Activated T-helper 1 cell treated with anti-CD3 and anti-CD28 coated beads, Interleukin-12 subunit alpha, Interleukin-12 subunit beta, Interleukin-2, Interleukin-4 antibody, amounts not matched to agents 30 ng/mL and 10 ng/mL and 1 ng/mL, durations not matched to agents 14 hours and 24 hours and 36 hours (primary cell): Measurements from ENCODE around the gene KCNJ6. TPM values are rescaled to one million over a fixed set of nuclear protein-coding genes. Genes with fewer than 3 reads are reported as not detected.
"Not testable (repeated sequence)": the region's sequence is repeated elsewhere in the genome, so short reads cannot be mapped to it uniquely, and the experiment has no call there.

Experiments used
- DNase-seq: peaks from one replicate; pipeline ENCODE4 v3.0.0; 2021; ENCODE audit warnings: low spot score
- H3K27ac Mint-ChIP-seq: one replicate; pipeline ENCODE4 v1.8.0; 2021; ENCODE audit warnings: mild to moderate bottlenecking, mixed read lengths
- H3K27me3 Mint-ChIP-seq: one replicate; pipeline ENCODE4 v1.8.0; 2022; ENCODE audit warnings: mild to moderate bottlenecking, moderate library complexity, mixed read lengths; ENCODE audit not compliant: insufficient read depth
- H3K36me3 Mint-ChIP-seq: one replicate; pipeline ENCODE4 v1.8.0; 2021; ENCODE audit warnings: low read depth, mixed read lengths
- H3K4me1 Mint-ChIP-seq: one replicate; pipeline ENCODE4 v1.8.0; 2021; ENCODE audit warnings: low read depth, mixed read lengths
- H3K4me3 Mint-ChIP-seq: one replicate; pipeline ENCODE4 v1.8.0; 2021; ENCODE audit warnings: mild to moderate bottlenecking, moderate library complexity, mixed read lengths
- H3K9me3 Mint-ChIP-seq: one replicate; pipeline ENCODE4 v1.8.0; 2021; ENCODE audit warnings: mixed read lengths
- intact Hi-C: fragments of 100-400 bp; cut with micrococcal nuclease; formaldehyde crosslinking; loops from one replicate; pipeline ENCODE4 v1.15.1; 2024
- total RNA-seq: library from RNA; stranded (reverse); gene quantifications from 2 replicates; pipeline ENCODE4 v1.2.3, GENCODE V29; 2022

Gene KCNJ6
- total RNA-seq, 1 donor from 2014 or later = not detected

GRCh38 chr21:37765221-37765900 is 150.9 kb downstream of the KCNJ6 start:
- intact Hi-C loops = no loop called here
- Mint-ChIP-seq H3K4me1 (no peaks in the 10 kb centered on the region), H3K27me3 (no peaks in the 10 kb centered on the region), H3K4me3 (no peak overlapping the region), H3K27ac (no peak overlapping the region), H3K9me3 (no peaks in the 10 kb centered on the region), H3K36me3 (no peaks in the 10 kb centered on the region)
- DNase-seq = no peak

DNA sequence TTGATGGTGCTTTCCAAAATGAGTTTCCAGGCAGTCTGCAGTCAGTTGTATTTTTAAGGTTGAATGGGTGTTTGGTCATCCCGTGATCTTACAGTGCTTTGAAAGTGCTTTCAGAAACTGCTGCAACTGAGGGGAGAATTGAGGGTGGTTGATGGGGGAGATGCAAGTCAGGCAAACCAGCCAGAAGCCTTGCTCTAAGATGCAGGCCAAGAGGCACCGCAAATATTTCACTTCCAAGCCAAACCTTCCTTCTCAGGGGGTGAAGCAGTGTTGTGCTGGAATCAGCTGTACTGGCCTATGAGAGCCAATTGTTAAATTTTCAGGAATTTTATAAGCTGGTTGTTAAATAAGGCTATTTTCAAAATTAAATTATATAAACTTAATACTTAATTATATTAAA is 151.6 kb downstream of the KCNJ6 start:
- Mint-ChIP-seq H3K36me3 (no peaks in the 10 kb centered on the region), H3K4me1 (no peaks in the 10 kb centered on the region), H3K4me3 (no peak overlapping the region), H3K27ac (no peak overlapping the region), H3K9me3 (no peaks in the 10 kb centered on the region), H3K27me3 (no peaks in the 10 kb centered on the region)
- DNase-seq = no peak
- intact Hi-C loops = no loop called here

- Mint-ChIP-seq H3K27me3 (no peaks in the 10 kb centered on the region), H3K36me3 (no peaks in the 10 kb centered on the region), H3K4me1 (no peaks in the 10 kb centered on the region), H3K4me3 (no peak overlapping the region), H3K9me3 (no peaks in the 10 kb centered on the region), H3K27ac (no peak overlapping the region)
- no peak for DNase-seq
- intact Hi-C loops = no loop called here
These were observed 153.0 kb downstream of the KCNJ6 start for GRCh38 chr21:37763298-37763697.

GRCh38 chr21:37762606-37763005 is 153.7 kb downstream of the KCNJ6 start:
- no peaks in the 10 kb centered on the region for H3K9me3 Mint-ChIP-seq
- intact Hi-C loops = no loop called here
- no peaks in the 10 kb centered on the region for H3K27me3 Mint-ChIP-seq
- DNase-seq = no peak
- no peaks in the 10 kb centered on the region for H3K4me1 Mint-ChIP-seq
- no peak overlapping the region for H3K27ac Mint-ChIP-seq
- no peaks in the 10 kb centered on the region for H3K36me3 Mint-ChIP-seq
- no peak overlapping the region for H3K4me3 Mint-ChIP-seq

DNA sequence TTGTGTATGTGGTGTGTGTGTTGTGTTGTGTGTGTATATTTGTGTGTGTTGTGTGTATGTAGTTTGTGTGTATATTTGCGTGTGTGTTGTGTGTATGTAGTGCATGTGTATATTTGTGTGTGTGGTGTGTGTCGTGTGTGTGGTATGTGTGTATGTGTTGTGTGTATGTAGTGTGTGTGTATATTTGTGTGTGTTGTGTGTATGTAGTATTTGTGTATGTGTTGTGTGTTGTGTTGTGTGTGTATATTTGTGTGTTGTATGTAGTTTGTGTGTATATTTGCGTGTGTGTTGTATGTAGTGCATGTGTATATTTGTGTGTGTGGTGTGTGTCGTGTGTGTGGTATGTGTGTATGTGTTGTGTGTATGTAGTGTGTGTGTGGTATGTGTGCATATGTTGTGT is 154.9 kb downstream of the KCNJ6 start:
- H3K36me3 Mint-ChIP-seq, intact Hi-C loops, H3K9me3 Mint-ChIP-seq, H3K27me3 Mint-ChIP-seq, H3K4me1 Mint-ChIP-seq, DNase-seq, H3K27ac Mint-ChIP-seq, H3K4me3 Mint-ChIP-seq: not testable (repeated sequence)

DNA sequence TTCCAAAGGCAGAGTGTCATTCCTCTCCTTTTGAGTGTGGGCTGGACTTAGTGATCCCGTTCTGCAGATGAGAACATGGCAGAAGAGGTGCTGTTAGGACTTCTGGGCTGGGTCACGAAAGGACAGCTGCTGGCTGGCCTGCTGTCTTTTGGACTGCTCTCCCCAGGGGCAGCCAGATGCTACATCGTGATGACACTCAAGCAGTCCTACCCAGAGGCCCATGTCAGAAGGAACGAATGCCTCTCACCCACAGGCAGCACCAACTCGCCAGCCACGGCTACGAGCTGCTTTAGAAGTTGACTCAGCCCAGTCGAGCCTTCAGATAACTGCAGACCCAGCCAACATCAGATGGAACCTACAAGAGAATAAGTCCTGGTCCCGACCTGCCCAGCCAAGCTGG is 156.5 kb downstream of the KCNJ6 start:
- intact Hi-C loops = no loop called here
- H3K27me3 Mint-ChIP-seq = no peaks in the 10 kb centered on the region

GRCh38 chr21:37758982-37759381 is 157.3 kb downstream of the KCNJ6 start:
- Mint-ChIP-seq H3K9me3 (no peaks in the 10 kb centered on the region), H3K27ac (no peak overlapping the region), H3K36me3 (no peaks in the 10 kb centered on the region), H3K4me1 (no peaks in the 10 kb centered on the region), H3K4me3 (no peak overlapping the region), H3K27me3 (no peaks in the 10 kb centered on the region)
- intact Hi-C loops = no loop called here
- no peak for DNase-seq

More for the DNA sequence above, 156.5 kb downstream of the KCNJ6 start:
- H3K4me3 Mint-ChIP-seq = no peak overlapping the region
- H3K27ac Mint-ChIP-seq = no peak overlapping the region
- H3K36me3 Mint-ChIP-seq = no peaks in the 10 kb centered on the region
- DNase-seq = no peak
- no peaks in the 10 kb centered on the region for H3K9me3 Mint-ChIP-seq
- H3K4me1 Mint-ChIP-seq = no peaks in the 10 kb centered on the region

DNA sequence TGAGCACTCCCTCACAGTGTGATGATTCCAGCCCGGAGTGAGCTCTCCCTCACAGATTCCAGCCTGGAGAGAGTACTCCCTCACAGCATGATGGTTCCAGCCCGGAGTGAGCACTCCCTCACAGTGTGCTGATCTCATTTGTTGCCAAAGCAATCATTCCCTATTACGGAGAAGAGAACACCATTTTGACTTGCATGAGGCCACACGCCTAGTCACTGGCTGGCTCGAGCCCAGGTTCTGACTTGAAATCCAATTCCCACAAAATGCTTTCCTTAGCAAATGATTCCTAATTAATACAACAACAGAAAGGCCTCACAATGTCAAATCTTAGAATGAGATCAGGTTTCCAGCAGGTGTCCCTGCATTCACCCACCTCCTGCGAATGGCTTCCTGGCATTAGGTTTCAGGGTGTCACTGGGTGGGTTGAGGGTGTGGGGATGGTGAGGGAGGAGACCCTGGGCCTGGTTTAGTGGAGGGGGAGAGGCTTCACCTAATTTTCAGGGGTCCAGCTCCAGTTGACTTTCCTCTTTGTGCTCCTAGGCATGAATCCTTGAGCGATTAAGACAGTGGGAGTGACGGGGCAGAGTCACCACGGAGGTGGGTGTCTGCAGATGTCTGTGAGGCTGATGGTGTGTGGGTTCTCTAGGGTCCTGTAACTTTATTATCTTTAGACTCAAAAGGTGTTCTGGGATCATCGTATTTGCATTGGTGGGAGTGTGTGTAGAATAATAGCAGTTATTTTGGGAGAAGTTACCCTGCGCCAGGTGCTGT is 158.5 kb downstream of the KCNJ6 start:
- no peak overlapping the region for H3K4me3 Mint-ChIP-seq
- no peaks in the 10 kb centered on the region for H3K4me1 Mint-ChIP-seq
- H3K36me3 Mint-ChIP-seq = no peaks in the 10 kb centered on the region
- no peak for DNase-seq
- intact Hi-C loops = no loop called here
- no peaks in the 10 kb centered on the region for H3K9me3 Mint-ChIP-seq
- H3K27me3 Mint-ChIP-seq = no peaks in the 10 kb centered on the region
- no peak overlapping the region for H3K27ac Mint-ChIP-seq

DNA sequence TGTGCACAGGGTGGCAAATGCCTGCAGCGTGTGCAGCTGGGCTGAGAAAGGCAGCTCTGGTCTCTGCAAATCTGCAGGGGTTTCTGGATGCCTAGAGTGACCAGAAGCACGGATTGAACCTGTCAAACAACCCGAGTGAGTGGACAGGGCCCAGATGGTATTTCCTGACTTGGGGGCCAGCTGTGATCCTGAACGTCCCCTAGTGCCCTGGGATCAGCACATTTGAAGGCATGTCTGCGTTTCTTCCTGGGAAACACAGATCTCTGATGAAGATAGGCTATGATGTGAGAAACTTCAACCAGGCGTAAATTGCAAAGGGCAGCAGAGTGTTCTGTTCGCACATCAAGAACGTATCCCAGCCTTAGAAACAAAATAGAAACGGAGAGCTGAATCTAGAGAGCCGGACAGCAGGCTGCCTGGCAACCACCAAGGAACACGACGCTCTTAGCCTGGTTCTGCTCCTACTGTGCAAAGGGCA is 163.1 kb downstream of the KCNJ6 start:
- Mint-ChIP-seq H3K4me1 (no peaks in the 10 kb centered on the region), H3K9me3 (no peaks in the 10 kb centered on the region), H3K27ac (no peak overlapping the region), H3K36me3 (no peaks in the 10 kb centered on the region), H3K4me3 (no peak overlapping the region), H3K27me3 (no peaks in the 10 kb centered on the region)
- intact Hi-C loops = no loop called here
- no peak for DNase-seq

DNA sequence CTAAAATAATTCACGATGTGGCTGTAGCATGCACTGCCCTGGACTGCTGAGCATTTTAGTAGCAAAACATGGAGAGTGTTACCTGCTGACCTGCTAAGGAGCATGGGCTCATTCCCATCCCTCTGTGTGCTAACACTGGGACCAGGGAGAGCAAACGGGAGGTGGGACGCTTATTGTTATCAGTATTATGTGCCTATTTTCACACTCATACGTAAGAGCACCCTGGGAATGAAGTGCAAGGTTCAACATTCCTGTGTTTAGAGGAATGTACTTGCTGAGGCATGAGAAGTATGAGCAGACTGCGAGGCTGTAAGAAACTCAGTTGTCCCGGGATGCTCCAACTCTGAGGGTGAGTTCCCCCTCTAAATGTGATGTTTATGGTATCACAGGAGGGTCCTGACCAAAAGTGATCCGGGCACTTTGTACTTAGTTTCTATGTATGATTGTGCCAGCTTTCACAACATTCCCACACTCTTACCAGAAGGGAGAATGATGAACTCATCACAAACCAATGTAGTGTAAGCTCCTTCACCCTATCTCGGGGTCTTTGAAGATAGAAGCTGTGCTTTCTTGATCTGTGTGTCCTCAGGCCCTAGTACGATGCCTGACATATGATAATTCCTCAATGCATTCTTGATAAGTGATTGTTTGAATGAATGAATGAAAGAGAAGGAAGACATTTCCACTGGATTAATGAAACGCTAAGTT is 164.8 kb downstream of the KCNJ6 start:
- no peak overlapping the region for H3K27ac Mint-ChIP-seq
- H3K27me3 Mint-ChIP-seq = peaks cover 2% of the 10 kb centered on the region
- H3K4me1 Mint-ChIP-seq = no peaks in the 10 kb centered on the region
- intact Hi-C loops = no loop called here
- no peak overlapping the region for H3K4me3 Mint-ChIP-seq
- no peaks in the 10 kb centered on the region for H3K36me3 Mint-ChIP-seq
- no peak for DNase-seq
- H3K9me3 Mint-ChIP-seq = no peaks in the 10 kb centered on the region

DNA sequence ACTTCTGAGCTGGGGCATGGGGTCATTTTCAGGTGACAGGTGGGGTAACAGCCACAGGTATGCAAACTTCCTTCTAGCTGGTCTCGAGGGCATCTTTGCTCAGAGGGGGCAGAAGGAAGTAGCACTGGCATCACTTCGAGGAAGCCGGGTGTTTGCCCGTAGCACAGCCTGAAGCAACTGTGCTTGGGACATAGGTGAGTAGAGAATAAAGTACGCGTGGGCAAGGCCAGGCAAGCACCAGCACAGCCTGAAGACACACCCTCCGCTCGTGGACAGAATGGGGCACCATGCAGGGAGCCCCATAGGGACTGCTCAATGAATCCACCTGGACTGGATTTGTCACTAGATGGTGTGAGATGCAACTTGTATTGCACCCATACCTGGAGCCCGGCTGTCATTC is 167.1 kb downstream of the KCNJ6 start:
- H3K27ac Mint-ChIP-seq = no peak overlapping the region
- H3K4me3 Mint-ChIP-seq = no peak overlapping the region
- H3K36me3 Mint-ChIP-seq = no peaks in the 10 kb centered on the region
- no peak for DNase-seq
- no peaks in the 10 kb centered on the region for H3K9me3 Mint-ChIP-seq
- peaks cover 2% of the 10 kb centered on the region for H3K27me3 Mint-ChIP-seq
- intact Hi-C loops = no loop called here
- H3K4me1 Mint-ChIP-seq = no peaks in the 10 kb centered on the region

- no peak for DNase-seq
- Mint-ChIP-seq H3K4me3 (no peak overlapping the region), H3K27ac (no peak overlapping the region), H3K9me3 (no peaks in the 10 kb centered on the region), H3K4me1 (no peaks in the 10 kb centered on the region), H3K36me3 (no peaks in the 10 kb centered on the region), H3K27me3 (peaks cover 2% of the 10 kb centered on the region)
- intact Hi-C loops = no loop called here
These were observed 167.9 kb downstream of the KCNJ6 start for GRCh38 chr21:37748351-37748750.

GRCh38 chr21:37746849-37747248 is 169.4 kb downstream of the KCNJ6 start:
- H3K36me3 Mint-ChIP-seq = no peaks in the 10 kb centered on the region
- peaks cover 2% of the 10 kb centered on the region for H3K27me3 Mint-ChIP-seq
- no peak overlapping the region for H3K27ac Mint-ChIP-seq
- H3K9me3 Mint-ChIP-seq = no peaks in the 10 kb centered on the region
- intact Hi-C loops = no loop called here
- no peak for DNase-seq
- H3K4me1 Mint-ChIP-seq = no peaks in the 10 kb centered on the region
- no peak overlapping the region for H3K4me3 Mint-ChIP-seq
